CD4-positive, alpha-beta T cell treated with Interleukin-1 beta for 1 hour (primary cell): Measurements from ENCODE around the gene PPP1R12B.
A peak's percentile ranks its signal among the peaks of the same experiment; 100 is the strongest.
"Not testable (repeated sequence)": the region's sequence is repeated elsewhere in the genome, so short reads cannot be mapped to it uniquely, and the experiment has no call there.

Experiments
- DNase-seq, 2 donors: peaks; one replicate each; pipeline ENCODE4 v3.0.0-alpha.2; 2020 to 2022

PPP1R12B gene

DNA sequence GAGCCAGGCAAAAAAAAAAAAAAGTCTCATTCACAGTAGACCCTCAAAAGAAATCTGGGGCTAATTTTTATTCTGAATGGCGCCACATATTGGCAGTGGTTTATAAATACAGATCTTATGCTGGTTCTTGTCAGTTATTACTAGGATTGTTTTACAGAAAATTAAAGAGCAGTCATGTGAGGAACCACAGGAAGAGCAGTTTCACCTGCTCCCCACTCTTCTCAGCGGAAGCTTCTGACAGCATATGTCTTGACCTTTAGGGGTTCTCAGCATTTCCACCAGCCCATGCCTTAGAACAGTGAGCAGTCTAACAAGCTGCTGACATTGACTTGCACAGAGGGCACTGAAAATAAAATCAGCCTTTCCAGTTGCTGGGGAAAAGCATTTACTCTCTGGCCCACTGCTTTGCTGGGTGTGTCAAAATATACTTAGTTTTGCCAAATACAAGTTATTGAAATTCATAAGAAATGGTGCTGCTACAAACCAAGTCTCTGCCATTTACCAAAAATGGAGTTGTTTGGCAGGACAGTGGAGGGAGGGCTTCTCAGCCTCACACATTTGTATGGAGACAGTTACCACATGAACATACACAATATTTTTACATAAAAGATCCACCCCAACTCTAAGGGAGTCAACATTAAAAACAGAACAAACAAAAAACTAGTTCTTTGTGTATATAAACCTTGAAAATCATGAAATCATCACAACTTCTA is 217.5 kb downstream of the PPP1R12B start:
- no peak for DNase-seq

DNA sequence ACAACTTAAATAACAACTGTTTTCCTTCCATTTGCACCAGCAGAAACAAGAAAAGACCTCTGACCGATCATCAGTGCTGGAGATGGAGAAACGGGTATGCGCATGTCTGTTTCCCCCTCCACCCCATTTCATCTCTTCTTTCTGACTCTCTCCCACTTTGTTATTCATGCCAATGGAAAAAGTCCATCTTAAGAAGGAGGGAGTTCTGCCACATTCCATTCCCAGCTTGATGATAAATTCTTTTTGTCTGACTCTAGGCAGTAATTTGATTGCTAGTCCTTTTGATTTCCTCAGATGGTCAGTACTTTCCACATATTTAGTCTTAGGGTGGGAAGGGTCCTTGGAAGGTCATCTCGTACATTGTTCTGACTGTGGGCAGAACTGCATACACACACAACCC is 219.2 kb downstream of the PPP1R12B start:
- no peak for DNase-seq

DNA sequence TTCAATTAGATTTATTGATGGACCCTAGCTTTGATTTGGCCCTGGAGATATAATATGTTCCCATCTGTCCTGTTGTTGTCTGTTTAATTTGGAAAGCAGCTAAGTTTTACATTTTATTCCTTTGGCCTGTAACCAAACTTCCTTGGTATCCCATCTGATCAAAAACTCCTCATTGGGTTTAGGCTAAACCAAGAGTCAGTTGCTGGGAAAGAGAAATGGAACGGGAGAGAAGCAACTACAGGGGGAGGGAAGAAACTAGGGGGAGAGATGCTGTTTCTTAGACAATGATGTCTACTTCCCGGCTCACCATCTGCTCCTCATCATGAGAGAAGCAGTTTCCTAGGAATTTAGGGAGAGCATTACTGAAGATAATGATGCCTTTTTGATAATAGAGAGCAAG is 219.9 kb downstream of the PPP1R12B start:
- DNase-seq: no peak

DNA sequence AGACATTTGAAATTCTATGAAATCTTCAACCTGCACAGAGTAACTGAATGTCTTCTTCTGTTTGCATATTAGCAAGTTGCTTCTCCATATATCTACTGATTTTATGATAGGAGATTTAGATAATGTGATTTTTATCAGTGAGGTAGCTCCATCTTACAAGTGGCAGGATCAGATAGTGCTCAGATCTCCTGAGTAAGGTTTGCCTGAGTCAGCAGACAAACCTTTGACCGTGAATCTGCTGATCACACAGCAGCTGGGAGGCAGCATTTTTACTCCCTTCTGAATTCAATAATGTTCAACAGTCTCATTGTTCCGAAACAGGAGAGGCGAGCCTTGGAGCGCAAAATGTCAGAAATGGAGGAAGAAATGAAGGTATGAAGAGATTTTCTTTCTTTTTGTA is 220.3 kb downstream of the PPP1R12B start:
- no peak for DNase-seq

DNA sequence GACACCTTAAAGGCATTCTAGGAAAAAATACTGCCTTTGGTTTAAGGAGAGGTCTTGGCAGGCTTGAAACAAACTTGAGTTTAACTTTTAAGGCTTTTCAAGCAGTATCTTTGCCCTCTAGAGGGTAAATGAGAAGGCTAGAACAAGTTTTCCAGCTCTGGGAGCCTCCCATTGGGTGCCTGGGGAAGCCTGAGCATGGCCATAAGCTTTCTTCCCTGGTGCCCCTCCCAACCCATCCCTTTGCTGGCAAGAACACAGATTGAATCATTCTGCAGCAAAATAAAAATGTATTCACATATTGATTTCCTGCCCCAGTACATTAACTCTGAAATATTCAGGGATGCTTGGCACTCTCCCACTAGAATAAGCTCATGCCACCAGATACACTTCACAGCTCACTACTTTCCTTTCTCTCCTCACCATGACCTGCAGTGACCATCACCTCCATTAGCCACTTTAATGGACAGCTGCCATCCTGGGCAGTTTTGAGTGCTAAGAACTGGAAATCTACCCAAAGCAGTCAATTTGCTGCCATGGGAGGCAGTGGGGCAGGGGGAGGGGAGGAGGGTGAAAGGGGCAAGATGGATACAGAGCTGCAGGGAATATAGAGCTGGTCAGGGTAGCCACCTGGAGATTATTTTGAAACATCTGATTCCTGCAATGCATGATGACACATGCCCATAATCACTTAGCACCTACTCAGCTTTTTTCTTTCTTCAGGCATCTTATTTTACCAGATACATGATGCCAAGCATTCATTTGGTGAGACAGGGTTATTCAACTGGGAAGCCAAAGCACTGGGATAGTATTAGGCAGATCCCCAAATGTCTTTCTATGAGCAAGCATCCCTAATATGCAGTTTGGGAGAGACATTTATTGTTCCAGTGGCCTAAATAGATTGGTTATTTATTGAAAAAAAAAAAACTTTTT is 221.2 kb downstream of the PPP1R12B start:
- no peak for DNase-seq

DNA sequence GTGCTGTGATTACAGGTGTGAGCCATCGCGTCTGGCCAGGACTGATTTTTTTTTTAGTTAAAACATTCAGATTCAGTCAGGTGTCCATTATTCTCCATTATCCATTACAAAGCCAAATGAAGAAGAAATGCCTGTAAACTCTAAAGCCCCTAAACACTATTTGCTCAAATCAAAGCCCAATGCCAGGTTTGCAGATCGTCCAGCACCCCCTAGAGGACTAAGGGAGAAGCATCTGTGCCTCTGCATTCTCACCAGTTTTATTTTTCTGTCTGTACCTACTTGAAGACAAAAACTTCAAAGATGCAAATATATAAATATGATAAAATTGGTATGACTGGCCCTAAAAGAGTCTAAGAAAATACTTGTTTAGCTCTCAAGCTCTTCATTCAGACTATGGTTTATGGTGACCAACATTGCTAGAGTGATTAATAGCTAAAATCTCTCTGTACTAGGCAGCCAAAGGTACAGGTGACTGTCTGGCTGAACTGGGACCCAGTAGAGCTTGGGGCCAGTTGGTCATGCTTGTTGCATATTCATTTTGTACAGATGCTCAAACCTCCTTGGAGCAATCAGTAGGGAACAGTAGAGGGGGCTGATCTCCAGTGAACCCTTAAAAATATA is 223.3 kb downstream of the PPP1R12B start:
- peak; percentile 4 to 32 for DNase-seq

DNA sequence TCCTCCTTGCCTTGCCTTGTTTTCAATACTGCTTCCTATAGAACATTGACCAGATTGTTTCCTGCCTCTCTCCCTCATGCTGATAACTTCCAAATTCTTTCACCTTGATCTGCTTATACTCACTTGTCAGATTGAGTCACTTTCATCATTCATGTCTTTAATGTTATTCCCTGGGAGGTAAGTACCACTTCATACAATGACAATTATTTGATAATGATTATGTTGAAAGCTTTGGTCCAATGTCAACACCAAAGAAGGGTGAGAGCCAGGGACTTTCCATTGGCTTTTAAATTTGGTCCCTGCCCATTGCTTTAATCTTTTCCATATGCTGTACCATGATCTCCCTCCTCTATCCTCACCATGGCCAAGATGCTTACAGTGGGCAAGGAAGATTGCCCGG is 224.4 kb downstream of the PPP1R12B start:
- DNase-seq: no peak

DNA sequence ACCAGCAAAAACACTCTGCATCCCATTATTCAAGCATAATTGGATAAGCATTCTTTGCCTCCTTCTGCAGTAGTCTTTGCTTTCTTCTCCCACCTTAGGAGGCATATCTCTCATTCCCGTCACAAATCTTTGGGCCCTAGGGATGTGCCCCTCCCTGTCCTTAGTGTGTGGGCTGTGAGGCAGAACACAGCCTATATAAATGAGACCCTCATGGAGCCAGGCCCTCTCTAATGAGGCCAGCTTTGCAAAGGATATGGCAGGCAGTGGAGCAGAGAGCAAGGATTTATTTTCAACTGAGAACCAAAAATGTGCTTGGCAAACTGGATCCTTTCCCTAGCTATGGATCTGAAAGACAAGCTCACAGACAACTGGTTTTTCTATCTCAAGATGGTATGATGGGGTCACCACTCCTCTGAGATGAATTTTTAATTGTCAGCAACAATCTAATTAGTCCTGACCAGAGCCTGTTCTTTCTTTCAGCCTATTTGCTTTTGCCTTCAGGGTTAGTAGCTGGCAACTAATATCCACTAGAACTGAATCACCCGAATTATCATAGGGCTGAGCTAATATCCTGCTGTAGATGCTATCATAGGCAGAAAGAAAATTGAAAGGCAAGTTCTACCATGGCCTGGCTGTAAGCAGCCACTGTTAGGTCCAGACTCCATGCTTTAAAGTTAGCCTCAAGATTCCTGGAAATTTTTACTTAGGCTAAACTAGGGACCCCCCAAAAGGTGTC is 227.6 kb downstream of the PPP1R12B start:
- DNase-seq: no peak

DNA sequence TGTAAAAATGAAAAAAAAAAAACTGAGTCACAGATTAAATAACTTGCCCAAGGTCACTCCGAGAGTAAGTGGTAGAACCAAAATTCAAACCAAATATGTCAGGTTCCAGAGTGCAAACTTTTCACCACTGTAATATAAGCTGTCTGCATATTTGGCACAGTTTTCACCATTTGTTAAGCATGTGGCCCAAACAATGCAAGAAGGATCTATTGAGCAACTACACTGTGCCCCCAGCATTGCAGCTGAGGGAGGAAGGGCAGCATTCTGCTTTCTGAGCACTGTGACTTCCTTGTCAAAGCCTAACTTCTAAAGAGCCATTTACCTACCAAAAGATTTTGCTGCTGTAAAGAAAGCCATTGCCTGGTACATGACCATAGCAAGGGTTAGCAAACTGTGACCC is 228.3 kb downstream of the PPP1R12B start:
- no peak for DNase-seq

DNA sequence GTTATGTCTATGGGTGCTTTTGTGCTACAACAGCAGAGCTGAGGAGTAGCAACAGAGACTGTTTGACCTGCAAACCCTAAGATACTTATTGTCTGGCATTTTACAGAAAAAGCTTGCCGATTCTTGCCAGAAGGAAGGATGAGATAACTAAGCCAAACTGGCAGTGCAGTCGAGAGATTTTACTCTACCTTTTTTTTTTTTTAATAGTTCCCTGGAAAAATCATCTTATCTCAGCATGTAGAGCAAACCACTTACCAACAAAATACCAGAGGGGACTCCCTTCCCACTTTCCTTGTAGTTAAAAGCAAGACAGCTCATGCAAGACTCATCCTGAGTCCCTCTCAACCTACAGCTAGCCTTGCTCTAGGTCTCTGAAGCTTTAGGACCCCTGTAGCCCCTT is 228.9 kb downstream of the PPP1R12B start:
- no peak for DNase-seq

DNA sequence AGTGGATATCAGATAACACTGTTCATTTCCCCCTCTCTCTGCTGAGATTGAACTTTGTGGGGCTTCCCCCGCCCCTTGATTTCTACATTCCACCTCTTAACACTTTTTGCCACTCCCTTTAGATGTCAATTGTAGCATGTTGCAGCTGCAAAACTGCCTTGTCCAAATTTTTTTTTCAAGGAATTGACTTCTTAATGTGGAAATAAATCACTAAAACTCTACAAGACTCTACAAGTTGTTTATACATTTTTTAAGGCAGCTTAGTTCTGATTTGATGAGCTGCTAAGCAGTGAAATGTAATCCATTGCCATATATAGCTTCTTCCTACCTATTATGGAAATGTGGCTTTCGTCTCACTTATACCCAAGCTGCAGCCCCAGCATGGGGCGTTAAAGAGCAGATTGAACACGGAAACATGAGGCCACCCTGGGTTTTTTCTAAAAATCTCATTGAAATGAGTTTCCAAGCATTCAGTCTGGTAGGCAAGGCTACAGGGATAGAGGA is 229.6 kb downstream of the PPP1R12B start:
- no peak for DNase-seq

DNA sequence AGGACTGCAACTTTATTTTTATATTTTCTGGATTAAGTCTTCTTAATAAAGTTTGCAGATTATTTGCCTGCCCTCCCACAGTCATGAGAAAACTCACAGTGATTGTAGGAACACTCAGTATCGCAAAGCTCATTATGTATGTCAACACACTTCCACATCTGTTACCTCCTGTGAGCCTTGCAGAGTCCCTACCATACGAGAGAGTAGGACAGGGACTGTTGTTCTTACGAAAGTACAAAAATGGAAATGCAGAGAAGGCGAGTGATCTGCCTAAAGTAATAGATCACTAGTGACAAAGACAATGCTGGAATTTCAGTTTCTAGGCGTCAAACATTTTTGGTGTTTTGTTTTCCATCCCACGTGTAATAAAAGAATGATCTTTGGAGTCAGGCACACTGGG is 230.1 kb downstream of the PPP1R12B start:
- DNase-seq: no peak

DNA sequence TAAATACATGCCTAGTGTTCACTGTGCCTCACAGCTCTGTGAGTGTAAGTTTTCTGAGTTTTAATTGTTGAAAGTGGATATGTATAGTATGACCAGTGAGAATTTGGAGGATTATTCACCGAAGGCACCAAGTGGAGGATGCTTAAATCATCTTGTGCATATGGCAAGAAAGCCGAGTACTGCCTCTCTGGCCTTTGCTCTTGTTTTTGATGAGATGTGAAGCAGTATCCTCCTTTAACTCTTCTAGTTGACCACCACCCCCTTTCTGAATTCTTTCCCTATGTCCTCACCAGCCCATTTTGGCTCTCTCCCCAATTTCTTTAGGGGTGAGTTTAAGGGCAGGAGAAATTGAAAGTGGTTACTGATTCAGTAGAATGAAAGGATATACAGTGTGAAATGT is 231.3 kb downstream of the PPP1R12B start:
- DNase-seq: no peak

DNA sequence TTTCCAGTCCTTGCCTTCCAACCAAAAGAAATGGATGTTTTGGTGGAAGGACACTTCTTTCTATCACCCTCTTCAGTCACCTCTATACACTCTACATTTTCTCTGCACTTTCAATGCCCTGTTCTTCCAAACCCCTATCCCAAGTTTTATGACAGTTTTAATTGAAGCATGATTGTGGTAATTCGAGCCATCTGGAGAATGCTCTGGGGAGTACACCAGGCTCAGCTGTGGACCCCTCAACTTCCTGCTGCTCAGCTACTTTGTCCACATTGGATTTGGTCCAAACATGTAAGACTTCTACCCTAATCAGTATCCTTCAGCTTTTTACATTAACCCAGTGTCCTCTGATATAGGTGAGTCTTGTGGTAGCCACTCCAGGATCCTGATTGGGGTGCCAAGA is 232.1 kb downstream of the PPP1R12B start:
- no peak for DNase-seq

DNA sequence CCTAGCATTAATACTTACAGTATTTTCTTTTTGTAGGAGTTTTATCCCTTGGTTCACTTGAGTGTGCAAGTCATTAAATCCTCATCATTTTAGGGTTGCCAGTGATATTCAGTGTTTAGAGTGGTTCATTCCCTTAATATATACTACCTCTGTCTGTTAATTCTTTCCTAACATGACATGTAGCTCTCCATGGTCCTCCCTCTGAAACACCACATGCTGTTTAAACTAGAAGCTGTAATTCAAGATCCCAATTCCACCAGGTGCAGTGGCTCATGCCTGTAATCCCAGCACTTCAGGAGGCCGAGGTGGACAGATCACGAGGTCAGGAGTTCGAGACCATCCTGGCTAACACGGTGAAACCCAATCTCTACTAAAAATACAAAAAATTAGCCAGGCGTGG is 233.9 kb downstream of the PPP1R12B start:
- not testable (repeated sequence) for DNase-seq

DNA sequence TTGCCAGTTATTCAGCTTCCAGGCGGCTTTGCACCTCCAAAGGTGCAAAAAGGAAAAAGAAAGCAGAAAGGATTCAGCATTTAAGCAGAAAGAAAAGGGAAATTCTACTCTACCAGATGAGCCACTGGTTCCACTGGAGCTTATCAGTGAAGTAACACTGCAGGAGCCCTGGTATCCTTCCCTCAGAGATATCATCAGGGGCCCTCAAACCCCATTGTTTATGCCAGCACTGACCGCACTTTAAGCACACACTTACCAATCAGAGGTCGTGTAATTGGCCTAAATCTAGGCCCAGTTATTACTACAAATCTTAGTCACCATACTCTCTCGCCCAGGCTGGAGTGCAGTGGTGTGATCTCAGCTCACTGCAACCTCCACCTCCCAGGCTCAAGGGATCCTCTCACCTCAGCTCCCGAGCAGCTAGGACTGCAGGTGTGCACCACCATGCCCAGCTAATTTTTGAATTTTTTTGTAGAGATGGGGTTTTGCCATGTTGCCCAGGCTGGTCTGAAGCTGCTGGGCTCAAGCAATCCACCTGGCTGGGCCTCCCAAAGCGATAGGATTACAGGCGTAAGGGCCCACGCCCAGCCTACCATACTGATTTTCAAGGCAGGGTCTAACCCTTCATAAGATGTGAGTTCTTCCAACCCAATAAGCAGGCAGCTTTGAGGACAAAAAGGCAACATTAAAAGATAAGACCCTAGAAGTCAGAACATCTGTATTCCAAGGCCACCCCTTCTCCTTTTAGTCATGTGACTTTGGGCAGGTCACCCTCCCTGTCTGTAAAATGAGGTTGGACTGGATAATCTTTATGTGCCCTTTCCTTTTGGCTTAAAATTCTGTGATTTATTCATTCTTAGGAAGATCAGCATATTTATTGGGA is 236.4 kb downstream of the PPP1R12B start:
- DNase-seq: no peak

DNA sequence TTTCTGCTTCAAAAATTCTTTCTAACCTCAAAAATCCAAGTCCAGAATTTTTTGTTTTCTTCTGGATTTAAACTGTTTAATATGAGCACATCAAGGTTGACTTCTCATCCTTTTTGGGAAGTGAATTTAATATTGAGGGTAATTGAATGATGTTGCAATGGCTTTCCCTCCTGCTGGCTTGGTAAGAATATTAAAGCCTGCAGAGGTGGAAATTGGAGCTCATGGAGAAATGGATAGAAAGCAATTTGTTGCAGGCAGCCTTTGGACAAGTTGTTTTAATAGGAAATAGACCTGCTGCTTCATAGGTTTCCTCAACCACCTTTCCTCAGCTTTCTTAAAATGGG is 237.1 kb downstream of the PPP1R12B start:
- no peak for DNase-seq

DNA sequence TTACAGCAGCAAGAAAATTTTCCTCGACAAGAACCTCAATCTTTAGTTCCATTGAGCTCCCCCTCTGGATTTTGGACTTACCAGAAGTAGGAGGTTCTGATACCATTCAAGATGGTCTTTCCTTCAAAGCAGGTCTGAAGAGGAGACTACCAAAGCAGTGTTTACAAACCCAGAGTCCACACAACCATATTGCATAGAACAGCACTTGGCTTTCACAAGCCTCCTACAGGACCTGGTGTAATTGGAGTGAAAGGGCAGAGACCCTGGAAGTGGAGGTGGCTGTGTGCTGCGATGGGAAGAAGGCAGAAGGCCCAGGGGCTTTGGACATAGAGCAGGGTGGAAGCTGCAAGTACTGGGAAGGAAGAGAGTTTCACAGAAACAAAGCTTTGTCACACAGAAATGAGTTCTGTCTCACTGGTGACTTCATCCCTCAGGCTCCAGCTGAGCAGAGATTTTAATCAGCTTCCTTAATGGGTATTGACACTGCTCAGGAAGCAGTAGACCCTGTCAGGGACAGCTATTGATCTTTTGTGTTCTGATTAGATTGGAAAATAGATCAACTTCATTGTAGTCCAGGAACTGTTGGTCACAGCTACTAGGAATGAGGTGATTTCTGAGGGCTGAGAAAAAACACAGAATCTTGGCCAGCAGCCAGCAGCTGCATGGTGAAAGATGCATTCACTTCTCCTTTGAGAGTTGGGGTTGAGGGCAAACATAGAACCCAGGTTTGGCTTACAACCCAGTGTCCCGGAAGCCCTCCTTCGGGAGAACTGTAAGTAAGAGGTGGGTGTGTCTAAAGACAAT is 237.7 kb downstream of the PPP1R12B start:
- peak in 1 of 2 donors; percentile 7 for DNase-seq

DNA sequence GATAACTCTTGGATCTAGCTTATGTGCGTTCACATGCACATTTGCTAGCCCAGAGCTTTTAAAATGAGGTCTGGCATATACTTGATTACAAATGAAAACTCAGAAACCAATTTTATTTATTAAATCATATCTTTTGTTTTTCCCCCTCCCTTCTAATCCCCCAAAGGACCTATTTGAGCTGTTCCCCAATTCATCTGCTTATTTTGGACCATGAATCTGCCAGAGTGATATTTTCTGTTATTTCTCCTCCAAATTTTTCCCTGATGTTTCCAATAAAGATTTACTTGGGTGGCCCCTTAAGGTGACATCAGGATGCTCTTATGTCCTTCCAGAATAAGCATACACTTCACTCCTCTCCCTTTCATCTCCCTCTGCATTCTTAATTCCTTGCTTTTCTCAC is 238.4 kb downstream of the PPP1R12B start:
- no peak for DNase-seq

DNA sequence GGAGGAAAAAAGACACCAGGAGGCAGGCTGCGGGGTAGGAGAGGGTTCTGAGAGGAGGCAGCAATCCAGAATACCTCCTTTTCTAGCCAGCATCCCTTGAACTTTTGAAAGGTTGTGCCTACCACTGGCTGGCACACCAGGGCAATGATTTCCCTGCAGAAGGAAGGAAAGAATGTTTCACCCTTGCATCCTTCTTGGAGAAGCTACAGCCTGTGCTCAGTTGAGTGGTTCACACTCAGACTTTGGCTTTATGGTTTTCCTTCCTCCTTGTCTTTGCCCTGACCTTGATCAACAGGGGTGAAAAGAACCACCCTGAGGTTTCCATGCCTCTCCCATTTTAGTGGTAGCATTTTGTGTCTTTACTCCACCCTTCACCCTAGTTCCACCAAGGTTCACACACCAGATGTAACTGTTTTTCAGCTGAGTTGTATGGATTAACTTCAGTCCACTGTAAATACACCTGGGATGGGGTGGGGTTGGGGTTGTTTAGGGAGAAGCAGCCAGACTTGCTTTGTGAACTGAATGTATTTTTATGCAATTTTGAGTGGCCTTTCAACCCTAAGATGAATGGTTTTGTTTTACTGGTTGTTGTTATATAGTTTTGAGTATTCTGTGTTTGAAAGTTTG is 239.5 kb downstream of the PPP1R12B start:
- no peak for DNase-seq
